Measurements from ENCODE around the gene EYS.

EYS gene

GRCh38 chr6:63713332-63713731 is 1993.7 kb downstream of the EYS start:
- TF ChIP-seq SIN3A (IDR thresholded peaks at IDR 0.05; ENCODE audit: borderline replicate concordance, insufficient read depth, low read length) = no peak
- TF ChIP-seq POLR2AphosphoS5 (IDR thresholded peaks at IDR 0.05; ENCODE audit: low read depth, low read length) = no peak
- no peak for TF ChIP-seq REST (IDR thresholded peaks at IDR 0.05; ENCODE audit: insufficient read depth in 1 of 2, low read depth in 2 of 2, low read length in 2 of 2)
- TF ChIP-seq TAF1 (IDR thresholded peaks at IDR 0.05; ENCODE audit: borderline replicate concordance, insufficient read depth, low read length) = no peak
- TF ChIP-seq FOXP2 (optimal IDR thresholded peaks at IDR 0.05; ENCODE audit: borderline replicate concordance, extremely low read depth, extremely low read length, insufficient read depth) = no peak

GRCh38 chr6:63709148-63709547 is 1997.9 kb downstream of the EYS start:
- no peak for TF ChIP-seq REST (IDR thresholded peaks at IDR 0.05; ENCODE audit: insufficient read depth in 1 of 2, low read depth in 2 of 2, low read length in 2 of 2)
- TF ChIP-seq FOXP2 (optimal IDR thresholded peaks at IDR 0.05; ENCODE audit: borderline replicate concordance, extremely low read depth, extremely low read length, insufficient read depth) = no peak
- no peak for TF ChIP-seq TAF1 (IDR thresholded peaks at IDR 0.05; ENCODE audit: borderline replicate concordance, insufficient read depth, low read length)

GRCh38 chr6:63708631-63709030 is 1998.4 kb downstream of the EYS start:
- TF ChIP-seq REST (IDR thresholded peaks at IDR 0.05; ENCODE audit: insufficient read depth in 1 of 2, low read depth in 2 of 2, low read length in 2 of 2) (no peak), FOXP2 (optimal IDR thresholded peaks at IDR 0.05; ENCODE audit: borderline replicate concordance, extremely low read depth, extremely low read length, insufficient read depth) (no peak), POLR2AphosphoS5 (IDR thresholded peaks at IDR 0.05; ENCODE audit: low read depth, low read length) (no peak)

- TF ChIP-seq FOXP2 (optimal IDR thresholded peaks at IDR 0.05; ENCODE audit: borderline replicate concordance, extremely low read depth, extremely low read length, insufficient read depth) (no peak), POLR2AphosphoS5 (IDR thresholded peaks at IDR 0.05; ENCODE audit: low read depth, low read length) (no peak), SIN3A (IDR thresholded peaks at IDR 0.05; ENCODE audit: borderline replicate concordance, insufficient read depth, low read length) (no peak), REST (IDR thresholded peaks at IDR 0.05; ENCODE audit: insufficient read depth in 1 of 2, low read depth in 2 of 2, low read length in 2 of 2) (no peak), TAF1 (IDR thresholded peaks at IDR 0.05; ENCODE audit: borderline replicate concordance, insufficient read depth, low read length) (no peak)
Measured at GRCh38 chr6:63706630-63707029, 2000.4 kb downstream of the EYS start.

GRCh38 chr6:63705707-63706106 is 2001.3 kb downstream of the EYS start:
- no peak for TF ChIP-seq SIN3A (IDR thresholded peaks at IDR 0.05; ENCODE audit: borderline replicate concordance, insufficient read depth, low read length)
- TF ChIP-seq TAF1 (IDR thresholded peaks at IDR 0.05; ENCODE audit: borderline replicate concordance, insufficient read depth, low read length) = no peak
- TF ChIP-seq FOXP2 (optimal IDR thresholded peaks at IDR 0.05; ENCODE audit: borderline replicate concordance, extremely low read depth, extremely low read length, insufficient read depth) = no peak
- no peak for TF ChIP-seq POLR2AphosphoS5 (IDR thresholded peaks at IDR 0.05; ENCODE audit: low read depth, low read length)
